GM19351 (cell line): ENCODE results near the gene BRIP1.
"Not testable (repeated sequence)": the region's sequence is repeated elsewhere in the genome, so short reads cannot be mapped to it uniquely, and the experiment has no call there.

Experiments
- ATAC-seq: cut with Tn5 transposase; IDR thresholded peaks from one replicate; pipeline ENCODE4 v1.9.1; 2021; ENCODE audit warnings: mild to moderate bottlenecking, moderate library complexity; ENCODE audit not compliant: unreplicated experiment

Gene BRIP1

GRCh38 chr17:61672140-61672539 is 191.2 kb downstream of the BRIP1 start:
- no peak for ATAC-seq

- no peak for ATAC-seq
These were observed 192.6 kb downstream of the BRIP1 start for GRCh38 chr17:61670691-61671090.

DNA sequence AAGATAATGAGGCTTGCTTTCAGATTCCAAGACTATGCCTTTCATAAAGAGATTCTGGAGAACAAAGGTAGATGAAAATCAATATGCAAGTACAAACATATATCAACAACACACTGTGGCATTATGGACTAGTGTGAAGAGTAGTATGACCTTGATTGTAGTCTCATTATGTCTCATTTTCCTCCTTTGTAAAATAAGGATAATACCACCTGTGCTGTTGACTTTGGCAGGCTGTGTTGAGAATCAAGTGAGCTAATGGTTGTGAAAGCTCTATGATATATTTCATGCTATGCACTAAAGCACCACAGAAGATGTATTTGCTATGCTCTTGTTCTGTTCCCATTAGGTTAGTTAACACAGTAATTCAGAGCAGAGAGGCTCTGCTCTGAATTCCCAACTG is 193.8 kb downstream of the BRIP1 start:
- no peak for ATAC-seq

DNA sequence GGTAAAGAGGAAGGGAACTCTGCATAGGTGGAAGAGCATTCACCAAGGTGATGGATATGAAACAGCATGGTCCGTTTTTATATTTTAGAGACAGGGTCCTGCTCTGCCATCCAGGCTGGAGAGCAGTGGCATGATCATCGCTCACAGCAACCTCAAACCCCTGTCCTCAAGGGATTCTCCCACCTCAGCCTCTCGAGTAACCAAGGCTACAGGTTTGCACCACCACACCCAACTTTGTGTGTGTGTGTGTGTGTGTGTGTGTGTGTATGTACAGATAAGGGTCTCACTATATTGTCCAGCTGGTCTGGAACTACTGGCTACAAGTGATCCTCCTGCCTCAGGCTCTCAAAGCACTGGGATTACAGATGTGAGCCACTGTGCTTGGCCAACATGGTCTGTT is 194.8 kb downstream of the BRIP1 start:
- no peak for ATAC-seq

GRCh38 chr17:61666406-61667088 is 196.8 kb downstream of the BRIP1 start:
- ATAC-seq: not testable (repeated sequence)

GRCh38 chr17:61663310-61663709 is 200.0 kb downstream of the BRIP1 start:
- no peak for ATAC-seq

- ATAC-seq: no peak
These were observed 200.6 kb downstream of the BRIP1 start for GRCh38 chr17:61662741-61663140.

GRCh38 chr17:61662186-61662585 is 201.1 kb downstream of the BRIP1 start:
- no peak for ATAC-seq

GRCh38 chr17:61660746-61661485 is 202.4 kb downstream of the BRIP1 start:
- no peak for ATAC-seq

- ATAC-seq: no peak
These were observed 203.9 kb downstream of the BRIP1 start for GRCh38 chr17:61659437-61659836.

- ATAC-seq: no peak
These were observed 205.1 kb downstream of the BRIP1 start for GRCh38 chr17:61658183-61658582.

- ATAC-seq: no peak
These were observed 206.0 kb downstream of the BRIP1 start for GRCh38 chr17:61657338-61657737.

DNA sequence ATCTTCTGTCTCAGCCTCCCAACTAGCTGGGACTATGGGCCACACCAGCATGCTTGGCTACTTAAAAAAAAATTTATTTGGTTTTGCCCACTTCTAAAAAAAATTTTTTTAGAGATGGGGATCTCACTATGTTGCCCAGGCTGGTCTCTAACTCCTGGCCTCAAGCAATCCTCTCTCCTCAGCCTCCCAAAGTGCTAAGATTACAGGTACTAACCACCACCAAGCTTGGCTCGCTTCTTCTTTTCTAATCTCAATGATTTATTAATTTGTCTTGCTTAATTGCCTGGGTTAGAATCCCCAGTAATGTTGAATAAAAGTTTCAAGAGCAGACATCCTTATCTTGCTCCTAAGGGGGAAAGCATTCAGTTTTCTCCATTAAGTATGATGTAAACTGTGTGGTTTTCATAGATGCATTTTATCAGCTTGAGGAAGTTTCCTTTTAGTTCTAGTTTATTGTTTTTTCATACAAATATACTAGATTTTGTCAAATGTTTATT is 206.6 kb downstream of the BRIP1 start:
- ATAC-seq: no peak

- ATAC-seq: no peak
These were observed 212.6 kb downstream of the BRIP1 start for GRCh38 chr17:61650749-61651148.

DNA sequence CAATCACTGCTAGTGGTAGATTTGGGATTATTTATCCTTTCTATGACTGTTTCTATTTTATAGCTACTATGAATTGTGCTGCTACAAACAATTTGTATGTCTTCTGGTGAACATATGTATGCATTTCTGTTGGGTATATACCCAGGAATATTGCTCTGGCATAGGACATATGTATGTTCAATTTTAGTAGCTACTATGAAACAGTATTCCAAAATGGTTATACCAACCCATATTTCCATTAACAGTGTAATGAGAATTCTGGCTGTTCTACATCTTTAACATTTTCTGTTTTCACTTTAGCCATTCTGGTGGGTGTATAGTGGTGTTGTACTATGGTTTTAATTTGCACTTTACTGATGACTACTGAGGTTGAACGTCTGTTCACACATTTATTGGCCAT is 214.7 kb downstream of the BRIP1 start:
- no peak for ATAC-seq

DNA sequence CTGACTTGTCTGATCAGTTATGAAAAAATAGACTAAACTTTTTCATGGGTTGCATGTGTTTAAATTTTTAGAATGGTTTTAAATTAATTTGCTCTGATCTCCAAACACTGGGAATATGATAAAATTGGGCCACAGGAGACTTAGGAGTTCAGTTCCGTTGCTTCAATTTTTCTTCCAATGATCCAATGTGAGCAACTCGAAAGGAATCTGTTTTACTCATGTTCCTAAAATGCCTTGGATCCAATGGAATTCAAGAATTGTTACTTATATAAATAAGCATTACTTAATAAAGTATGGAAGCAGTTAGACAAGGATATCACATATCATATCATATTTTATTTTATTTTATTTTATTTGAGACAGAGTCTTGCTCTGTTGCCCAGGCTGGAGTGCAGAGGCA is 216.3 kb downstream of the BRIP1 start:
- ATAC-seq: no peak

- no peak for ATAC-seq
These were observed 216.8 kb downstream of the BRIP1 start for GRCh38 chr17:61646482-61646881.

DNA sequence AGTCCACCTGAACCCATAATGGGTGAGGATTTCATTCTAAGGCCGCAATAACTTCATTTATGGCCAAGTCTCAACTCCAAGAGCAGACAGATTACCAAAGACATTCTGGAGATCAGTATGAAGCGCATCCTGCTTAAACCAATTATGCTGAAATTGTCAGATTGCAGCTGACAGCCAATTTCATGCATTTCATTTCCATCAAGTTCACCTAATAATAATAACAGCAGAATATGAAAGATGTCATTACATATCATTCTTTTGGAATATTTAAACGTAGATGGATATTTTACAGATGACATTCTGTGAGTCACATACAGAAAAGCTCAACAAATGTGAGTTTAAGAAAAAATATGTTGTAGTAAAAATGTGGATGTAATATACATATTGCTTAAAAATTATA is 217.4 kb downstream of the BRIP1 start:
- no peak for ATAC-seq

GRCh38 chr17:61644800-61645774 is 218.2 kb downstream of the BRIP1 start:
- no peak for ATAC-seq

GRCh38 chr17:61642768-61643167 is 220.6 kb downstream of the BRIP1 start:
- no peak for ATAC-seq

DNA sequence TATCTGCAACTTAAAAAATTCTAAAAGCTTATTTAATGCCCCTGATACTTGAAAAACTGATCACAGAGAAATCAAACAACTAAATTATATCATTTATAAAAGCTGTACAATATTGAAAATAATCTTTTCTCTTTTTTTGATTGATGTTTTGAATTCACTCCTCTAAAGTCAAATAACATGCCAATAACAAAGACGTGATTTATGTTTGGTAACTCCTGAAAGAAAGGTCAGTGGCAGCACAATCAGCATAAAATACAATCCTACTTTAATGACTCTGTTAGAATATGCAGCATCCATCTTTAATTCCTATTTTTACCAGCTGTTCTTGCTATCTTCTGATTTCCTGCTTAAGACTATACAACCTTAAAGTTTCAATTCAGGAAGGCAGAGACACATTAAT is 221.6 kb downstream of the BRIP1 start:
- no peak for ATAC-seq
